OCI-M2 (cell line): ENCODE measurements around the gene FOXO1.
A peak's percentile ranks its signal among the peaks of the same experiment; 100 is the strongest.

Source experiments
- DNase-seq: peaks from one replicate; lab custom pipeline; 2025; ENCODE audit not compliant: unreplicated experiment; lab: John Stamatoyannopoulos, UW

The FOXO1 gene

GRCh38 chr13:40611004-40611403, 55.4 kb downstream of the FOXO1 start:
- DNase-seq, result no peak

- no peak for DNase-seq
These were observed 56.3 kb downstream of the FOXO1 start for GRCh38 chr13:40609972-40610726.

- DNase-seq, result no peak
These were observed 58.1 kb downstream of the FOXO1 start for GRCh38 chr13:40608308-40608707.

GRCh38 chr13:40605573-40605972, 60.9 kb downstream of the FOXO1 start:
- no peak for DNase-seq

GRCh38 chr13:40604135-40604534, 62.3 kb downstream of the FOXO1 start:
- DNase-seq, result no peak

GRCh38 chr13:40600149-40600751, 66.2 kb downstream of the FOXO1 start:
- no peak for DNase-seq

GRCh38 chr13:40599747-40600146, 66.7 kb downstream of the FOXO1 start:
- no peak for DNase-seq

- no peak for DNase-seq
These were observed 67.3 kb downstream of the FOXO1 start for GRCh38 chr13:40599124-40599523.

GRCh38 chr13:40598569-40598968, 67.9 kb downstream of the FOXO1 start:
- DNase-seq, result no peak

- DNase-seq, result no peak
These were observed 68.6 kb downstream of the FOXO1 start for GRCh38 chr13:40597735-40598365.

- no peak for DNase-seq
These were observed 70.0 kb downstream of the FOXO1 start for GRCh38 chr13:40596484-40596883.

- DNase-seq, result no peak
These were observed 70.7 kb downstream of the FOXO1 start for GRCh38 chr13:40595693-40596092.

GRCh38 chr13:40592035-40592434, 74.4 kb downstream of the FOXO1 start:
- DNase-seq, result no peak

GRCh38 chr13:40591091-40591490, 75.3 kb downstream of the FOXO1 start:
- no peak for DNase-seq

- DNase-seq, result no peak
These were observed 76.2 kb downstream of the FOXO1 start for GRCh38 chr13:40590112-40590862.

GRCh38 chr13:40589285-40590109, 76.9 kb downstream of the FOXO1 start:
- peak; percentile 53 for DNase-seq

- no peak for DNase-seq
These were observed 78.3 kb downstream of the FOXO1 start for GRCh38 chr13:40588101-40588500.

- no peak for DNase-seq
These were observed 79.4 kb downstream of the FOXO1 start for GRCh38 chr13:40586886-40587565.

- no peak for DNase-seq
These were observed 80.5 kb downstream of the FOXO1 start for GRCh38 chr13:40585911-40586471.

GRCh38 chr13:40583738-40584137, 82.7 kb downstream of the FOXO1 start:
- no peak for DNase-seq
